A673 (cell line): ENCODE results near the gene PRDM16.

Source experiments
- EZH2 ChIP-seq: fragments of 200-600 bp; sonication (generic); IDR thresholded peaks from 2 replicates; pipeline ENCODE4 v1.6.1; 2017; ENCODE audit warnings: borderline replicate concordance, low read depth, mild to moderate bottlenecking, mixed read lengths, antibody characterized with exemption, low read length; ENCODE audit not compliant: poor library complexity, severe bottlenecking
- TF ChIP-seq, protein P1 (sequence below): fragments of 300-800, 200-600 bp; sonication (generic); conservative IDR thresholded peaks from 2 replicates; pipeline ENCODE4 v1.5.1; 2017; ENCODE audit warnings: low read depth, mild to moderate bottlenecking, antibody characterized with exemption, low read length, moderate library complexity, mixed read lengths

- TF ChIP-seq, protein P1, sequence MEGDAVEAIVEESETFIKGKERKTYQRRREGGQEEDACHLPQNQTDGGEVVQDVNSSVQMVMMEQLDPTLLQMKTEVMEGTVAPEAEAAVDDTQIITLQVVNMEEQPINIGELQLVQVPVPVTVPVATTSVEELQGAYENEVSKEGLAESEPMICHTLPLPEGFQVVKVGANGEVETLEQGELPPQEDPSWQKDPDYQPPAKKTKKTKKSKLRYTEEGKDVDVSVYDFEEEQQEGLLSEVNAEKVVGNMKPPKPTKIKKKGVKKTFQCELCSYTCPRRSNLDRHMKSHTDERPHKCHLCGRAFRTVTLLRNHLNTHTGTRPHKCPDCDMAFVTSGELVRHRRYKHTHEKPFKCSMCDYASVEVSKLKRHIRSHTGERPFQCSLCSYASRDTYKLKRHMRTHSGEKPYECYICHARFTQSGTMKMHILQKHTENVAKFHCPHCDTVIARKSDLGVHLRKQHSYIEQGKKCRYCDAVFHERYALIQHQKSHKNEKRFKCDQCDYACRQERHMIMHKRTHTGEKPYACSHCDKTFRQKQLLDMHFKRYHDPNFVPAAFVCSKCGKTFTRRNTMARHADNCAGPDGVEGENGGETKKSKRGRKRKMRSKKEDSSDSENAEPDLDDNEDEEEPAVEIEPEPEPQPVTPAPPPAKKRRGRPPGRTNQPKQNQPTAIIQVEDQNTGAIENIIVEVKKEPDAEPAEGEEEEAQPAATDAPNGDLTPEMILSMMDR: no peak
- TF ChIP-seq EZH2: no peak
Observed at GRCh38 chr1:3379934-3380333, 310.9 kb downstream of the PRDM16 start.
